HG03175 (cell line): Measurements from ENCODE around the gene TTBK2.
"Not testable (repeated sequence)": the region's sequence is repeated elsewhere in the genome, so short reads cannot be mapped to it uniquely, and the experiment has no call there.

ENCODE experiments used
- ATAC-seq: cut with Tn5 transposase; IDR thresholded peaks from one replicate; pipeline ENCODE4 v1.9.1; 2021; ENCODE audit warnings: mild to moderate bottlenecking, moderate library complexity; ENCODE audit not compliant: unreplicated experiment

Gene TTBK2

GRCh38 chr15:42911058-42911592 is 9.5 kb downstream of the TTBK2 start:
- no peak for ATAC-seq

GRCh38 chr15:42908538-42908937 is 12.0 kb downstream of the TTBK2 start:
- ATAC-seq, result no peak

GRCh38 chr15:42903388-42904324 is 16.9 kb downstream of the TTBK2 start:
- ATAC-seq, result no peak

- not testable (repeated sequence) for ATAC-seq
These were observed 26.7 kb downstream of the TTBK2 start for GRCh38 chr15:42893911-42894310.

- ATAC-seq, result no peak
These were observed 29.0 kb downstream of the TTBK2 start for GRCh38 chr15:42891569-42891968.

GRCh38 chr15:42890161-42890913 is 30.2 kb downstream of the TTBK2 start:
- no peak for ATAC-seq

- ATAC-seq, result not testable (repeated sequence)
These were observed 33.2 kb downstream of the TTBK2 start for GRCh38 chr15:42887384-42887783.

GRCh38 chr15:42880121-42880520 is 40.5 kb downstream of the TTBK2 start:
- ATAC-seq, result no peak

GRCh38 chr15:42879443-42879842 is 41.1 kb downstream of the TTBK2 start:
- ATAC-seq, result no peak

GRCh38 chr15:42876224-42876623 is 44.4 kb downstream of the TTBK2 start:
- ATAC-seq, result no peak

GRCh38 chr15:42868683-42869082 is 51.9 kb downstream of the TTBK2 start:
- no peak for ATAC-seq

- no peak for ATAC-seq
These were observed 56.9 kb downstream of the TTBK2 start for GRCh38 chr15:42863572-42864239.

- no peak for ATAC-seq
These were observed 61.4 kb downstream of the TTBK2 start for GRCh38 chr15:42858999-42859789.

- ATAC-seq, result no peak
These were observed 62.0 kb downstream of the TTBK2 start for GRCh38 chr15:42858540-42858939.

- no peak for ATAC-seq
These were observed 66.0 kb downstream of the TTBK2 start for GRCh38 chr15:42854576-42854975.

GRCh38 chr15:42849836-42850235 is 70.7 kb downstream of the TTBK2 start:
- no peak for ATAC-seq

GRCh38 chr15:42848846-42849245 is 71.7 kb downstream of the TTBK2 start:
- ATAC-seq, result no peak

- ATAC-seq, result no peak
These were observed 73.9 kb downstream of the TTBK2 start for GRCh38 chr15:42846647-42847046.

GRCh38 chr15:42845581-42845980 is 75.0 kb downstream of the TTBK2 start:
- ATAC-seq, result no peak

GRCh38 chr15:42843699-42844098 is 76.9 kb downstream of the TTBK2 start:
- no peak for ATAC-seq
